HG03108 (cell line): ENCODE results near the gene SDHAF3.

ENCODE experiments used
- ATAC-seq: cut with Tn5 transposase; IDR thresholded peaks from one replicate; pipeline ENCODE4 v1.9.1; 2021; ENCODE audit warnings: moderate library complexity; ENCODE audit not compliant: unreplicated experiment

Gene SDHAF3

DNA sequence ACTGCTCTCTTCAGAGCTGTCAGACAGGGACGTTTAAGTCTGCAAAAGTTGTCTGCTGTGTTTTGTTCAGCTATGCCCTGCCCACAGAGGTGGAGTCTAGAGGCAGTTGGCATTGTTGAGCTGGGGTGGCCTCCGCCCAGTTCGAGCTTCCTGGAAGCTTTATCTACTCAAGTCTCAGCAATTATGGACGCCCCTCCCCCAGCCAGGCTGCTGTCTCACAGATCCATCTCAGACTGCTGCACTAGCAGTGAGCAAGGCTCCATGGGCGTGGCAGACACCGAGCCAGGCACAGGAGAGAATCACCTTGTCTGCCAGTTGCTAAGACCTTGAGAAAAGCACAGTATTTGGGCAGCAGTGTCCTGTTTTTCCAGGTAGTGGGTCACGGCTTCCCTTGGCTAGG lies 98.1 kb downstream of the SDHAF3 start:
- no peak for ATAC-seq

- no peak for ATAC-seq
Observed at GRCh38 chr7:97218767-97219166, 101.3 kb downstream of the SDHAF3 start.

- no peak for ATAC-seq
Observed at GRCh38 chr7:97219237-97219636, 101.7 kb downstream of the SDHAF3 start.

- no peak for ATAC-seq
Observed at GRCh38 chr7:97224316-97224715, 106.8 kb downstream of the SDHAF3 start.

GRCh38 chr7:97226541-97226940 lies 109.0 kb downstream of the SDHAF3 start:
- ATAC-seq, result peak; percentile 95
